H1 (cell line): Measurements from ENCODE around the gene MNX1. TPM values are rescaled to one million over a fixed set of nuclear protein-coding genes. Genes with fewer than 3 reads are reported as not detected.

Source experiments
- ATF3 ChIP-seq: IDR thresholded peaks from 2 replicates; pipeline ENCODE4 v1.6.1; 2011; ENCODE audit warnings: low read depth, mild to moderate bottlenecking, low read length; ENCODE audit not compliant: insufficient read depth
- BRCA1 ChIP-seq: IDR thresholded peaks from 2 replicates; pipeline ENCODE4 v1.6.1; 2012; ENCODE audit warnings: low read depth, low read length, improper control_type of control experiment
- CBX8 ChIP-seq: fragments of 300-800, 300-1000 bp; sonication (generic); IDR thresholded peaks from 2 replicates; pipeline ENCODE4 v1.7.1; 2016; ENCODE audit warnings: low read depth, low read length, borderline replicate concordance
- CHD1 ChIP-seq: IDR thresholded peaks from 2 replicates; pipeline ENCODE4 v1.6.1; 2012; ENCODE audit warnings: low read depth, low read length, improper control_type of control experiment
- EGR1 ChIP-seq: IDR thresholded peaks from 2 replicates; pipeline ENCODE4 v1.6.1; 2011; ENCODE audit warnings: low read depth, low read length, borderline replicate concordance
- polyA plus RNA-seq, 7 experiments: library from polyadenylated mRNA; depleted of rRNA in 3 of 7; stranded (reverse) in 5 of 7; unstranded in 2 of 7; fragments of >200 nt in 5 of 7; fragments of 200-250 nt in 2 of 7; gene quantifications; 1 replicate in 5 of 7; 2 replicates in 1 of 7; 4 replicates in 1 of 7; pipeline versions ENCODE4 v1.2.1 to v1.2.3, GENCODE V29; 2011 to 2013; ENCODE audit warnings: missing spikeins in 2 of 7, mixed read lengths in 2 of 7
- total RNA-seq: library from RNA; stranded (reverse); fragmentation: NEBNext Ultra II Directional; extraction: Animal tissue kit (Norgen Biotek cat#: 25700); gene quantifications from 2 replicates; pipeline ENCODE4 v1.2.1, GENCODE V29; 2021

The MNX1 gene
- total and polyA plus RNA-seq, 2 of the 8 experiments (the other 6 are each of a cell fraction or from before 2014, with no cell fraction given) = 0.39 TPM; not detected in 1

GRCh38 chr7:157028199-157028903 is 17.9 kb upstream of the MNX1 start (continued):
- TF ChIP-seq ATF3 = no peak
- no peak for TF ChIP-seq CBX8
- TF ChIP-seq CHD1 = no peak
- no peak for TF ChIP-seq EGR1
- TF ChIP-seq BRCA1 = no peak
